OCI-LY1 (cell line): ENCODE measurements around the gene ZKSCAN4.

Source experiments
- EZH2 ChIP-seq: fragments of 200-600 bp; sonication (generic), shearing (Covaris generic); IDR thresholded peaks from 2 replicates; pipeline ENCODE4 v1.8.0; 2017; ENCODE audit warnings: borderline replicate concordance, mixed run types, mild to moderate bottlenecking, antibody characterized with exemption, low read length, moderate library complexity, mixed read lengths
- TF ChIP-seq, protein P1 (sequence below): fragments of 200-600 bp; sonication (generic), shearing (Covaris generic); IDR thresholded peaks from 2 replicates; pipeline ENCODE4 v1.5.1; 2017; ENCODE audit warnings: mild to moderate bottlenecking, antibody characterized with exemption, low read length, moderate library complexity, mixed read lengths

DNA sequence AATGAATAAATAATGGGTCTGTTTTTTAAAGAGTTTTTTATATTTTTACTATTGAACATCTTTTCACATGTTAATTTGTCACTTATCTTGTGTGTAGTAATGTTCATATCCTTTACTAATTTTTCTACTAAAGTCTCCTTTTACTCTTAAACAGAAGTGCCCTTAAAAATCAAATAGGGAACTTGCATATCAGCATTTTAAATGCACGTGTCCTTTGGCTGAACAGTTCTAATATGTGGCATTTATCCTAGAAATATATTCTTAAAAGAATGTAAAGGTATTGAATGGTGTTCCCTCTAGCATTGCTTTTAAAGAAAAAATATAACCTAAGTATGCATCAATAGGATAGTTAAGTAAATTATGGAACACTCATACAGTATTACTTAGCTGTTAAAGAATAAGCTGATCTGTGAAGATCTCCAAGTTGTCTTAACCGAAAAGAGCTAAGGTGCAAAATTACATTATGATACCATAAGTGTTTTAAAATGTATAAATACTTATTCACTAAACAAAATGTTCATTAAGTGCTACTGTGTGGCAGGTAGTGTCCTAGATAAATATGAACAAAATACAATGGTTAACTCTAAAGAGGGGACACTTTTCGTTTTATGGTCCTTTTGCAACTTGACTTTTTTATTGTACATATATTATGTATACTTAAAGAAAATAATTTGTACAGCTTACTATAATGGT, 28.7 kb upstream of the ZKSCAN4 start:
- TF ChIP-seq, protein P1, sequence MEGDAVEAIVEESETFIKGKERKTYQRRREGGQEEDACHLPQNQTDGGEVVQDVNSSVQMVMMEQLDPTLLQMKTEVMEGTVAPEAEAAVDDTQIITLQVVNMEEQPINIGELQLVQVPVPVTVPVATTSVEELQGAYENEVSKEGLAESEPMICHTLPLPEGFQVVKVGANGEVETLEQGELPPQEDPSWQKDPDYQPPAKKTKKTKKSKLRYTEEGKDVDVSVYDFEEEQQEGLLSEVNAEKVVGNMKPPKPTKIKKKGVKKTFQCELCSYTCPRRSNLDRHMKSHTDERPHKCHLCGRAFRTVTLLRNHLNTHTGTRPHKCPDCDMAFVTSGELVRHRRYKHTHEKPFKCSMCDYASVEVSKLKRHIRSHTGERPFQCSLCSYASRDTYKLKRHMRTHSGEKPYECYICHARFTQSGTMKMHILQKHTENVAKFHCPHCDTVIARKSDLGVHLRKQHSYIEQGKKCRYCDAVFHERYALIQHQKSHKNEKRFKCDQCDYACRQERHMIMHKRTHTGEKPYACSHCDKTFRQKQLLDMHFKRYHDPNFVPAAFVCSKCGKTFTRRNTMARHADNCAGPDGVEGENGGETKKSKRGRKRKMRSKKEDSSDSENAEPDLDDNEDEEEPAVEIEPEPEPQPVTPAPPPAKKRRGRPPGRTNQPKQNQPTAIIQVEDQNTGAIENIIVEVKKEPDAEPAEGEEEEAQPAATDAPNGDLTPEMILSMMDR = no peak
- TF ChIP-seq EZH2 = no peak
